Gastroesophageal sphincter (tissue), 2 donors: ENCODE results near the gene TAS2R42.

ENCODE experiments used
- EP300 ChIP-seq: sonication (generic); formaldehyde crosslinking; IDR thresholded peaks from one replicate; pipeline ENCODE4 v1.6.1; 2017; ENCODE audit warnings: antibody characterized with exemption, mild to moderate bottlenecking
- POLR2A ChIP-seq, 2 donors: fragments of 450-650 bp; IDR thresholded peaks; one replicate each; pipeline ENCODE4 v1.6.1; 2017; ENCODE audit warnings: antibody characterized with exemption in 2 of 2, mild to moderate bottlenecking in 2 of 2, moderate library complexity in 1 of 2

DNA sequence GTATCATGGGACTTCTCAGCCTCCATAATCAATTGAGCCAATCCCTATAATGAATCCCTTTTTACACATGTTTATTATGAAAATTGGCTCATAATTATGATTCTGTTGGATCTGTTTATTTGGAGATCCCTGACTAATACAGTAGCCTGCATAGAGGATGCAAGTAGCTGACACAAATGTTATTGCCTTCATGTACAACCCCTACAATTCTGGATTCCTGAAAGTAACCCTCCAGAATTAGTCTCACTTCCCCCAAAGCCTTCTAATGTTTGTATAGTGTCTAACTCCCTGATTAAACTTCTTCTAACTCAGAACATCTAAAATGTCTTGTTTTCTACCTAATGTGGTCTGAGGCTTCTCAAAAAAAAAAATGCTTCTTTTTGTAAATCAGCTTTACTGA, 22.4 kb downstream of the TAS2R42 start:
- TF ChIP-seq POLR2A (IDR thresholded peaks at IDR 0.05) (no peak), EP300 (no peak)
